GM20431 (cell line): ENCODE data around the gene BAIAP3.

Experiments used
- in situ Hi-C: fragments of 300-500 bp; cut with MseI, MboI; formaldehyde crosslinking; loops from one replicate; pipeline ENCODE4 v1.15.0; 2020; ENCODE audit warnings: low sequenced_read_pairs; ENCODE audit not compliant: unreplicated experiment

BAIAP3 gene

GRCh38 chr16:1379304-1380076 is 46.0 kb downstream of the BAIAP3 start:
- in situ Hi-C loops, result no loop called here

GRCh38 chr16:1380195-1380594 is 46.8 kb downstream of the BAIAP3 start:
- in situ Hi-C loops, result no loop called here

- in situ Hi-C loops, result no loop called here
Measured at GRCh38 chr16:1381612-1382406, 48.4 kb downstream of the BAIAP3 start.

GRCh38 chr16:1383556-1383955 is 50.1 kb downstream of the BAIAP3 start:
- in situ Hi-C loops, result no loop called here

- in situ Hi-C loops, result no loop called here
Measured at GRCh38 chr16:1385232-1385631, 51.8 kb downstream of the BAIAP3 start.

GRCh38 chr16:1387331-1387730 is 53.9 kb downstream of the BAIAP3 start:
- in situ Hi-C loops, result no loop called here

- in situ Hi-C loops, result no loop called here
Measured at GRCh38 chr16:1389762-1390161, 56.3 kb downstream of the BAIAP3 start.

- in situ Hi-C loops, result no loop called here
Measured at GRCh38 chr16:1390239-1390779, 56.9 kb downstream of the BAIAP3 start.

GRCh38 chr16:1392826-1393225 is 59.4 kb downstream of the BAIAP3 start:
- in situ Hi-C loops, result no loop called here

- in situ Hi-C loops, result no loop called here
Measured at GRCh38 chr16:1393613-1394176, 60.2 kb downstream of the BAIAP3 start.

GRCh38 chr16:1394367-1394951 is 61.0 kb downstream of the BAIAP3 start:
- in situ Hi-C loops, result no loop called here

- in situ Hi-C loops, result no loop called here
Measured at GRCh38 chr16:1395444-1396031, 62.1 kb downstream of the BAIAP3 start.

- in situ Hi-C loops, result no loop called here
Measured at GRCh38 chr16:1397779-1398178, 64.3 kb downstream of the BAIAP3 start.

- in situ Hi-C loops, result no loop called here
Measured at GRCh38 chr16:1398351-1398750, 64.9 kb downstream of the BAIAP3 start.
